ENCODE results near the gene MGME1. TPM values are rescaled to one million over a fixed set of nuclear protein-coding genes. Genes with fewer than 3 reads are reported as not detected.
A peak's percentile ranks its signal among the peaks of the same experiment; 100 is the strongest.

The MGME1 gene, protein sequence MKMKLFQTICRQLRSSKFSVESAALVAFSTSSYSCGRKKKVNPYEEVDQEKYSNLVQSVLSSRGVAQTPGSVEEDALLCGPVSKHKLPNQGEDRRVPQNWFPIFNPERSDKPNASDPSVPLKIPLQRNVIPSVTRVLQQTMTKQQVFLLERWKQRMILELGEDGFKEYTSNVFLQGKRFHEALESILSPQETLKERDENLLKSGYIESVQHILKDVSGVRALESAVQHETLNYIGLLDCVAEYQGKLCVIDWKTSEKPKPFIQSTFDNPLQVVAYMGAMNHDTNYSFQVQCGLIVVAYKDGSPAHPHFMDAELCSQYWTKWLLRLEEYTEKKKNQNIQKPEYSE
- total RNA-seq = 7.8 and 7.9 TPM in 2 replicates

- DNase-seq (ENCODE audit: low read depth in 2 of 2) = peak; percentile 100
Observed at GRCh38 chr20:17968366-17969277, at the start of gene MGME1, which contains the start of gene SNX5. Gene MGME1, plus strand, starts transcription at chr20:17969018. Its CDS starts 842 bp downstream, at chr20:17969860. Gene SNX5, minus strand, starts transcription at chr20:17968794. Its CDS starts 369 bp downstream, at chr20:17968425.

- DNase-seq (ENCODE audit: low read depth in 2 of 2) = no peak
Observed at GRCh38 chr20:17919149-17919548, 49.7 kb upstream of the MGME1 start.

GRCh38 chr20:17921774-17922173, 47.0 kb upstream of the MGME1 start:
- DNase-seq (ENCODE audit: low read depth in 2 of 2) = no peak

- DNase-seq (ENCODE audit: low read depth in 2 of 2) = no peak
Observed at GRCh38 chr20:17925141-17925939, 43.5 kb upstream of the MGME1 start.

DNA sequence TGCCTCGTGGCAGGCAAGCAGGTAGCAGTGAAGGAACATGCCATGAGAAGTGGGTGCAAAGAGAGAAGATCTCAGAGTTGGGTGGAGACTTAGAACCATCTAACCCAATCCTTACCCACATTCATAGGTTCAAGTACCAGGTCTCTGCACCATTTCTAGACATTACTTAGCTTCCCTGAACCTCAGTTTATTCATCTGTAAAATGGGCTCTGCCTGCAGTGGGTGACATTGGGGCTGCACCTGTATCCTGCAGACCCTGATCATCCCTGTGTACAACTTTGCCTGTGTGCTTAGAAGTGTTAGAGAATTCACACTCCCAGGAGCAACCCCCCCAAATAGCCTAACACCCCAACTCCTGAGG, 42.9 kb upstream of the MGME1 start:
- DNase-seq (ENCODE audit: low read depth in 2 of 2) = no peak

DNA sequence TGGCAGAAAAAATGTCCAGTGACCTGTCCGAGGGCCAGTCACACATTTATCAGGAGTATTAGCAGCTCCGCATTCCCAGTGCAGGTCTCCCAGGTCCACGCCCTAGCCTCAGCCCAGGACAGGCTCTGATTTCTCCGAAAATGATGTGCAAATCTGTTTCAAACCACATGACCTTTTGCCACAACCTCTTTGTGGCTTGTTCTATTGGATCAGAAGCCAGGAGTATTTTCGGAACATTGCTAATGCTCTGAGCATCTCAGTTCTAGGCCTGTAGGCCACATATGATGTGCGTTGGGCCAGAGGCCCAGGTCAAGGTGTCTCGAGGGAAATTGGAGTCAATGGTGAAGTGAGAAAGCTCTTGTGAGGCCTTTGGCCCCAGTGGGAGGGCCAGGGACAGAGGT, 40.6 kb upstream of the MGME1 start:
- no peak for DNase-seq (ENCODE audit: low read depth in 2 of 2)

DNA sequence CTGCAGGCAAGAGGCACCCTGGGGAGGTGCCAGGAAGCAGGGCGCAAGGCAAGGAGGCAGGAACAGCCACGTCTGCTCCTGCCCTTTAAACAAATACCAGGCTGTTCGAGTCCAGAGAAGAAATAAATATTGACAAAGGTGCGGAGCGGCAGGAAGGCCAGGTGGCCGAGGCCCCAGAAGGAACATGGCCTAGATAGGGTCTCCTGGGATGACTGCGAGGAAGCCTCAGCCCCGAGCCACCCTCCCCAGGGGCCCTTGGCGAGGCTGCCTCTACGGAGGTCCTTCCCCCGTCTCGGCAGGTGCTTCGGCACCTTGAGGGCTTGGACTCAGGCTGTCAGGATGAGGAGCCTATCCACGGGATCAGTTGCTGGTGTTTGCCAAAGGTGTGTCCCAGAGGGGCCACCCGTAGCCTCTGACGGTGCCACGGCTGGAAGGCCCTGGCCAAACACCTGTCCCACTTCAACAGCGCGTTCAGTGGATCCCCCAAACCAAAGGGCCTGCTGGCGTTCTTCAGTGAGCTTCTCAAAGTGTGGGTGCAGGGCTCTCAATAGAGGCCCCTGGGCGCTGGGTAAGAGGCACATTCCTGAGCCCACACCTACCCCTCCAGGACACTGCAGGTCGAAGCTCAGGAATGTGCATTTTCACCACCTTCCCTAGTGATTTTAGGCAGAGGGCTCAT, 40.0 kb upstream of the MGME1 start:
- no peak for DNase-seq (ENCODE audit: low read depth in 2 of 2)

GRCh38 chr20:17931513-17931912, 37.3 kb upstream of the MGME1 start:
- DNase-seq (ENCODE audit: low read depth in 2 of 2) = no peak

- no peak for DNase-seq (ENCODE audit: low read depth in 2 of 2)
Observed at GRCh38 chr20:17932396-17932795, 36.4 kb upstream of the MGME1 start.

GRCh38 chr20:17933121-17933520, 35.7 kb upstream of the MGME1 start:
- no peak for DNase-seq (ENCODE audit: low read depth in 2 of 2)

DNA sequence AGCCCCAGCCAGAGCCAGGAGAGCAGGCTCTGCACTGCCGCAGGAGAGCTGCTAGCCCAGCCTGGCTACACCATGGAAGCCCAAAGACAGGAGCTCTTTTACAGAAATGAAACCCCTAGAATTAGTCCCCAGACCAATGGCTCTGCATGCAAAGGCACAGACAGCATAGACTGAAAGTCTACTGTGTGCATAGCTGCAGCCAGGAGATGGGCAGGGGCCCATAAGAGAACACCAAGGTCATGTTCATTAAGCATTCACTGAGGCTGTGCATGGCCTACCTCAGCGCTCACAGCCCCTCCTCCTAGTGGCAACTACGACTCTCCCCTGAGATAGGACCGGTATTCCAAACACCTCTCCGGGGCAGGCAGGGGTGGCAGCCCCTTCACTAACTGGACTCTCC, 35.1 kb upstream of the MGME1 start:
- DNase-seq (ENCODE audit: low read depth in 2 of 2) = no peak

DNA sequence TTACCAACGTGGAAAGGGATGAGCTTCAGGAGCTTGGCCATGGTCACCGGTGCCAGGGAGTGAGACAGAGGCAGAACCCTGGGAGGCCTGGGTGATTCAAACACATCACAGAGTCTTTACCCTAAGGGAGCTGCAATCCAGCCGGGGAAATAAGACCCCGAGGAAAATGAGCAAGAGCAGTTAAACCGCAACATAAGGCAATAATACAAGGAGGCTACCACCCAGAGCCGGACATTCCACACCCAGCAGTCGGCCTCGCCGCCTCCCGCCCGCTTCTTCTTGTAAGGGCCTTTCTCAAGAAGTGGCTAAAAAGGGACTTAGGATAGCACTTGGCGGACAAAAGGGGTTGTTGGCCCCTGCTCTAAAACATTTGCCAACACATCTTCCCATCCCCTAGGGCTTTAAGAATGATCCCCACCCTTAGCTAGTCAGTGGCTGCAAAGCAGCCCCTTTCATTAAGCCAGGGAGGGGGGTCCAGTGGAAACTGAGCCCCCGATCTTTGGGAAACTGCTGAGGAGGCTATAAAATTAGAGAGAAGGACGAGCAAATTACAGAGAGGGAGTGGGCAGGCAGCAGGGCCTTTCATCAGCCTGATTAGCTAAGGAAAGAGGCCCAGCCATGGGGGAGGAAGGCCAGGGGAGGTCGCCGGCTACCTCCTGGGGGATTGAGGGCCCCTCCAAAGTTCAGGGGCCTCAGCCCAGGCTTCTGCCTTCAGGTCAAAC, 34.5 kb upstream of the MGME1 start:
- DNase-seq (ENCODE audit: low read depth in 2 of 2) = no peak

GRCh38 chr20:17935186-17935585, 33.6 kb upstream of the MGME1 start:
- no peak for DNase-seq (ENCODE audit: low read depth in 2 of 2)

- no peak for DNase-seq (ENCODE audit: low read depth in 2 of 2)
Observed at GRCh38 chr20:17935761-17936160, 33.1 kb upstream of the MGME1 start.

- DNase-seq (ENCODE audit: low read depth in 2 of 2) = no peak
Observed at GRCh38 chr20:17936286-17936760, 32.5 kb upstream of the MGME1 start.

DNA sequence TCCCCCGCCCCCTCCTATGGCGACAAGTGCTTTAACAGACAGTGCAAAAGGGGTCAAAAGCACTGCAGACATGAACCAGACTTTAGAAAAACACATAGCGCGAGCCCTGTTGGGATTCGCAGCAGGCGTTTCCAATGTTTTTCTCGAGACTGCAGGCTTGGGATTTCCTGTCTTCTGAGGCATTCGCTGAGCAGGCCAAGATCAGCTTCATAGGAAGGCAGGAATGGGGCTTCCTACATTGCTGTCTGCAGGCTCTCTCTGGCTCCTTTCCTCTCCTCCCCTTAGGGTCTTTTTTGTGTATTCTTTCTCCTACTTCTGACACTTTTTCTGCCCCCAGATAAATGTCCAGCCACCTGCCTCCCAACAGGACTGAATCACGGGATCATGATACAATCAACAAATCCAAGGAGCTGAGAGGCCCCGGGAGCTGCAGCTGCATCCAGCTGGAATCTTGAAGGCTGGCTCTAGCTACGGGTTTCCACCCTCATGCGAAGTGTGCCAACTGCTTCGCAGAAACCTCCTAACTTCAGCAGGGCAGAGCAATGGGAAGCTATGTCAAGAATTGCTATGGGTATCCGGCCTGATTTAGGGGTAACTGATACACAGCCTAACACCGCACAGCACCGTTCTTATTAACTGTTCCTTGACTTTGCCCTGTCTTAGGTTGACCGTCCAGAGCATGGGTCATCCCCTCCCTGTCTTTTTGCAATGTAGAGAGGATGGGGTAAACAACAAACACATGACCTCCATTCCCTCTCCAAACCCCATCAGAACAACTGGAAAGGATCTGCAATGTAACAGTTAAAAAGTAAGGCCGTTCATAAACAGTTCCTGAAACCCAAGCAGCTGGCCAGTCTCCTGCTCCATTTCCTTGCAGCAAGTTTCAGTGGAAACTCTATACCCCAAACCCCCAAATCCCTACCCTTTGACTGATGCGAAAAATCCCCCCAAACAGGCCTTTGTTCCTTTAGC, 31.8 kb upstream of the MGME1 start:
- peak in 1 of 2 donors; percentile 66 for DNase-seq (ENCODE audit: low read depth in 2 of 2)

- peak; percentile 76 to 79 for DNase-seq (ENCODE audit: low read depth in 2 of 2)
Observed at GRCh38 chr20:17938871-17939619, 29.8 kb upstream of the MGME1 start.

GRCh38 chr20:17939622-17940223, 29.1 kb upstream of the MGME1 start:
- no peak for DNase-seq (ENCODE audit: low read depth in 2 of 2)
